Activated B cell treated with CpG ODN at 0.5 μM for 24 hours (primary cell): ENCODE results near the gene DNAH14. TPM values are rescaled to one million over a fixed set of nuclear protein-coding genes. Genes with fewer than 3 reads are reported as not detected.
"Not testable (repeated sequence)": the region's sequence is repeated elsewhere in the genome, so short reads cannot be mapped to it uniquely, and the experiment has no call there.

Source experiments
- ATAC-seq: fragments of 200-7000 bp; cut with Tn5 transposase; one replicate; pipeline ENCODE4 v1.10.0; 2021; ENCODE audit warnings: low read depth, mild to moderate bottlenecking, moderate library complexity
- CTCF ChIA-PET: fragments of 350-600 bp; sonication (Branson Sonifier 250); formaldehyde crosslinking; loops from one replicate; lab custom pipeline; 2021; ENCODE audit warnings: antibody characterized with exemption; lab: Charles Lee
- POLR2A ChIA-PET: fragments of 350-600 bp; sonication (Branson Sonifier 250); formaldehyde crosslinking; loops from one replicate; lab custom pipeline; 2021; ENCODE audit warnings: antibody characterized with exemption; lab: Charles Lee
- DNase-seq: peaks from one replicate; pipeline ENCODE4 v3.0.0; 2022
- H3K27ac Mint-ChIP-seq: one replicate; pipeline ENCODE4 v1.8.0; 2020; ENCODE audit warnings: mixed read lengths
- H3K27me3 Mint-ChIP-seq: one replicate; pipeline ENCODE4 v1.8.0; 2021; ENCODE audit warnings: mixed read lengths
- H3K36me3 Mint-ChIP-seq: one replicate; pipeline ENCODE4 v1.8.0; 2021; ENCODE audit warnings: low read depth, mixed read lengths
- H3K4me1 Mint-ChIP-seq: one replicate; pipeline ENCODE4 v1.8.0; 2021; ENCODE audit warnings: mixed read lengths
- H3K4me3 Mint-ChIP-seq: one replicate; pipeline ENCODE4 v1.8.0; 2020; ENCODE audit warnings: mild to moderate bottlenecking, mixed read lengths
- H3K9me3 Mint-ChIP-seq: one replicate; pipeline ENCODE4 v1.8.0; 2020; ENCODE audit warnings: mixed read lengths
- intact Hi-C: fragments of 100-400 bp; cut with micrococcal nuclease; formaldehyde crosslinking; loops from one replicate; pipeline ENCODE4 v1.15.1; 2024
- total RNA-seq: library from RNA; stranded (reverse); gene quantifications from 2 replicates; pipeline ENCODE4 v1.2.3, GENCODE V29; 2022
- TF ChIP-seq, protein P1 (sequence below): fragments of 200-600 bp; IDR thresholded peaks from one replicate; pipeline ENCODE4 v1.8.0; 2022; ENCODE audit warnings: antibody characterized with exemption, mild to moderate bottlenecking

The DNAH14 gene
- total RNA-seq, 1 donor from 2014 or later: not detected

DNA sequence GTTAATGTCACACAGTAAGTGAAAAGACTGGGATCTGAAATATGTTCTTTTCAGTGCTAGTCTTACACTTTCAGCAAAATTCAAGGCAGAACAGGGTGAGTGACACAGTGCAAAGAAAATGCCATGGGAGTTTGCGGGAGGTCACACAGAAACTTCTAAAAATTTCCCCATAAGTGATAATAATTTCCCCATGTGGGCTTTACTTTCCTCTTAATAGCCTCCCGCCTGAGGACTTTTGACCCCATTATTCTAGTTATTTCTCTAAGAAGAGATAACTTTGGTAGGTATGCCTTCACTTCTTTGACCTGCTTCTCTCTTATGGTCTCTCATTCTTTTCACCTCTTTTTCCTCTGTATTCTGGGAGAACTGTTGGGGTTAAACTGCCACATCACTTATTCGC is 8.1 kb upstream of the DNAH14 start:
- intact Hi-C loops: no loop called here
- Mint-ChIP-seq H3K4me3 (no peak overlapping the region), H3K27me3 (peaks cover 4% of the 10 kb centered on the region), H3K36me3 (no peaks in the 10 kb centered on the region), H3K27ac (no peak overlapping the region), H3K4me1 (no peaks in the 10 kb centered on the region), H3K9me3 (peaks cover 2% of the 10 kb centered on the region)
- TF ChIP-seq, protein P1, sequence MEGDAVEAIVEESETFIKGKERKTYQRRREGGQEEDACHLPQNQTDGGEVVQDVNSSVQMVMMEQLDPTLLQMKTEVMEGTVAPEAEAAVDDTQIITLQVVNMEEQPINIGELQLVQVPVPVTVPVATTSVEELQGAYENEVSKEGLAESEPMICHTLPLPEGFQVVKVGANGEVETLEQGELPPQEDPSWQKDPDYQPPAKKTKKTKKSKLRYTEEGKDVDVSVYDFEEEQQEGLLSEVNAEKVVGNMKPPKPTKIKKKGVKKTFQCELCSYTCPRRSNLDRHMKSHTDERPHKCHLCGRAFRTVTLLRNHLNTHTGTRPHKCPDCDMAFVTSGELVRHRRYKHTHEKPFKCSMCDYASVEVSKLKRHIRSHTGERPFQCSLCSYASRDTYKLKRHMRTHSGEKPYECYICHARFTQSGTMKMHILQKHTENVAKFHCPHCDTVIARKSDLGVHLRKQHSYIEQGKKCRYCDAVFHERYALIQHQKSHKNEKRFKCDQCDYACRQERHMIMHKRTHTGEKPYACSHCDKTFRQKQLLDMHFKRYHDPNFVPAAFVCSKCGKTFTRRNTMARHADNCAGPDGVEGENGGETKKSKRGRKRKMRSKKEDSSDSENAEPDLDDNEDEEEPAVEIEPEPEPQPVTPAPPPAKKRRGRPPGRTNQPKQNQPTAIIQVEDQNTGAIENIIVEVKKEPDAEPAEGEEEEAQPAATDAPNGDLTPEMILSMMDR: no peak
- POLR2A ChIA-PET: no interaction called here
- ATAC-seq (no peak), DNase-seq (no peak)
- CTCF ChIA-PET: no interaction called here

DNA sequence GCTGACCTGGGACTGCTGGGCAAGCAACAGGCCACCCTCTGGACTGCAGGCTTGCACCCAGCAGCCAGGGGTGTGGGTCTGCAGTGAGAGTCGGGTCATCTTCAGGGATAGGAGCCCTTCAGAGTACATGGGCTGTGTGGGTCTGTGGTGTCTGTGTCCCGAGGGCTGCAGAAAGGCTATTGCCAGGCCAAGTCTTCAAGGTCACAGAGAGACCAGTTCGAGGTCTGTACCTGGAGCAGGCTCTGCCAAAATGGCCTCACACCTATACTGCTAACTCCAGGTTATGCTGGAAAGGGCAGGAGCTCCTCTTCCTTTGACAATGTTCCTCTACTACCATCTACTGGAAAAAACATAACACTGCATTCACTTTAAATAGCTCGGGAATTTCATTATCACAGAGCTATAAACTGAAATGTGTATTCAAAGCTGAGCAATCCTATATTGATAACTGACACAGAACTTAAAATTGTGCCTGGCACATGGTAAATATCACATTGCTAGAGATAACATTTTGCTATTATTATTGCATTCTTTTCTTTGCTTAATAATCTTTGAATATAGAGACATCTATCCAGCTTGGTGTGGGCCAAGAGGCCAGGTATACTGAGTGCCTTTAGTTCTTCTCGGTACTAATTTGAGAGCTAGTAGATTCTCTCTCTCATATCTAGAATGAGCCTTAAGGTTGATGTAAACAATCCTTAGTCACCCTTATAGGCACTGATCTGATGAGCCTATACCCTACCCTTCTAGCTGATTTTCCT is 6.9 kb upstream of the DNAH14 start:
- Mint-ChIP-seq H3K4me1 (no peaks in the 10 kb centered on the region), H3K27ac (no peak overlapping the region), H3K36me3 (no peaks in the 10 kb centered on the region), H3K9me3 (no peaks in the 10 kb centered on the region), H3K4me3 (no peak overlapping the region), H3K27me3 (peaks cover 5% of the 10 kb centered on the region)
- TF ChIP-seq, protein P1: no peak
- CTCF ChIA-PET: interaction anchor here (0.6 to 1.6 kb wide), 2 partner anchors 409 to 413 kb away, joined by 4 to 14 read pairs; no protein-coding TSS in a partner anchor
- POLR2A ChIA-PET: no interaction called here
- intact Hi-C loops: loop anchor here (1.0 kb wide), 2 partner anchors 278 to 409 kb away; no protein-coding TSS in a partner anchor
- no peak for DNase-seq
- ATAC-seq: no peak

DNA sequence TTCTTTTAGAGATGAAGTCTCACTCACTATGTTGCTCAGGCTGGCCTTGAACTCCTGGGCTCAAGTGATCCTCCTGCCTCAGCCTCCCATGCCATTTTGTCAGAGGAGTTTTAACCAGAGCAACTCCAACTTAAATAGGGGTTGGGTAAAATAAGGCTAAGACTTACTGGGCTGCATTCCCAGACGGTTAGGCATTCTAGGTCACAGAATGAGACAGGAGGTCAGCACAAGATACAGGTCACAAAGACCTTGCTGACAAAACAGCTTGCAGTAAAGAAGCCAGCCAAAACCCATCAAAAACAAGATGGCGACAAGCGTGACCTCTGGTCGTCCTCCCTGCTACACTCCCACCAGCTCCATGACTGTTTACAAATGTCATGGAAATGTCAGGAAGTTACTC is 5.7 kb upstream of the DNAH14 start:
- ATAC-seq (no peak), DNase-seq (no peak)
- H3K4me3 Mint-ChIP-seq: no peak overlapping the region
- no peaks in the 10 kb centered on the region for H3K4me1 Mint-ChIP-seq
- H3K36me3 Mint-ChIP-seq: no peaks in the 10 kb centered on the region
- POLR2A ChIA-PET: no interaction called here
- TF ChIP-seq, protein P1: no peak
- no peaks in the 10 kb centered on the region for H3K9me3 Mint-ChIP-seq
- peaks cover 9% of the 10 kb centered on the region for H3K27me3 Mint-ChIP-seq
- intact Hi-C loops: no loop called here
- CTCF ChIA-PET: no interaction called here
- H3K27ac Mint-ChIP-seq: no peak overlapping the region

DNA sequence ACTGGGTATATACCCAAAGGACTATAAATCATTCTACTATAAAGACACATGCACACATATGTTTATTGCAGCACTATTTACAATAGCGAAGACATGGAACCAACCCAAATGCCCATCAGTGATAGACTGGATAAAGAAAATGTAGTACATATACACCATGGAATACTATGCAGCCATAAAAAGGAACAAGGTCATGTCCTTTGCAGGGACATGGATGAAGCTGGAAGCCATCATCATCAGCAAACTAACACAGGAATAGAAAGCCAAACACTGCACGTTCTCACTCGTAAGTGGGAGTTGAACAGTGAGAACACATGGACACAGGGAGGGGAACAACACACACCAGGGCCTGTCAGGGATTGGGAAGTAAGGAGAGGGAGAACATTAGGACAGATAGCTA is 1.8 kb upstream of the DNAH14 start:
- CTCF ChIA-PET, ATAC-seq, H3K4me1 Mint-ChIP-seq, POLR2A ChIA-PET, H3K27ac Mint-ChIP-seq, intact Hi-C loops, DNase-seq, H3K36me3 Mint-ChIP-seq, H3K4me3 Mint-ChIP-seq: not testable (repeated sequence)
- peaks cover 16% of the 10 kb centered on the region for H3K27me3 Mint-ChIP-seq
- H3K9me3 Mint-ChIP-seq: peaks cover 12% of the 10 kb centered on the region

DNA sequence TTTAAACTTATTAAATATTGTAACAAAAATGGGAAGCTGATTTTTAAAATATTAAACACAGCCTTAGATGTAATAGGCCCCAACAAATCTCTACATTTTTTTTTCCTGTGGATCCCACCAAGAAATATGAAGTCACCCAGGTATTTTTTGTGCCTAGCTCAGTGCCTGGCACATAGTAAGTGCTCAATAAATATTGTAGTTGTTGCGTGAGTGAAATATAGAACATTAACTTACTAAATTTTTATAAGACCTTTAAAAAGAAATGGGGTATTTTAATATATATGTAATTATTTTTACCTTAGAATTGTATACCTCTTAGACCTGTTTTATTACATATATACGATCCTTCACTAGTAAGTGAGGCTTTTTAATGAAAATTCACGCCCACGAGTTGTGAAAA is 569 bp upstream of the DNAH14 start:
- Mint-ChIP-seq H3K27ac (no peak overlapping the region), H3K27me3 (peaks cover 16% of the 10 kb centered on the region), H3K4me3 (no peak overlapping the region), H3K9me3 (peaks cover 23% of the 10 kb centered on the region), H3K4me1 (peaks cover 2% of the 10 kb centered on the region), H3K36me3 (peaks cover 9% of the 10 kb centered on the region)
- POLR2A ChIA-PET: no interaction called here
- CTCF ChIA-PET: no interaction called here
- ATAC-seq: no peak
- intact Hi-C loops: no loop called here
- TF ChIP-seq, protein P1: no peak
- DNase-seq: no peak
